Upper lobe of left lung (tissue), 4 donors: Measurements from ENCODE around the gene CHL1.

ENCODE experiments used
- CTCF ChIP-seq, 6 experiments: fragments of 450-650 bp in 4 of 6; fragments of 200-600 bp in 2 of 6; sonication (generic) in 2 of 6; IDR thresholded peaks; one replicate each; pipeline ENCODE4 v1.5.1; 2016 to 2019; ENCODE audit warnings: antibody characterized with exemption in 6 of 6
- POLR2A ChIP-seq, 4 donors: fragments of 450-650 bp; IDR thresholded peaks; one replicate each; pipeline ENCODE4 v1.5.1; 2016 to 2017; ENCODE audit warnings: antibody characterized with exemption in 4 of 4, mild to moderate bottlenecking in 2 of 4
- POLR2AphosphoS5 ChIP-seq, 2 donors: sonication (generic); formaldehyde crosslinking; IDR thresholded peaks; one replicate each; pipeline ENCODE4 v1.5.1; 2017; ENCODE audit warnings: antibody characterized with exemption in 2 of 2

GRCh38 chr3:299590-300301 lies 103.2 kb downstream of the CHL1 start:
- no peak for TF ChIP-seq CTCF (IDR thresholded peaks at IDR 0.05)
- TF ChIP-seq POLR2A (IDR thresholded peaks at IDR 0.05): no peak
- TF ChIP-seq POLR2AphosphoS5 (IDR thresholded peaks at IDR 0.05): no peak
